K562 (cell line): Measurements from ENCODE around the gene ZNF473. TPM values are rescaled to one million over a fixed set of nuclear protein-coding genes. Genes with fewer than 3 reads are reported as not detected.

Experiments used
- CREB1 ChIP-seq, 2 experiments: sonication (generic) in 1 of 2; formaldehyde crosslinking in 1 of 2; IDR thresholded peaks; 2 replicates each; pipeline versions ENCODE4 v1.6.1 to v1.8.0; 2012 to 2022; ENCODE audit warnings: inconsistent platforms in 1 of 2, mild to moderate bottlenecking in 1 of 2, missing genetic modification reagents in 1 of 2, moderate library complexity in 1 of 2
- E2F8 ChIP-seq: fragments of 450-650 bp; IDR thresholded peaks from 2 replicates; pipeline ENCODE4 v1.7.1; 2018; ENCODE audit warnings: mild to moderate bottlenecking, low read depth; ENCODE audit not compliant: partially characterized antibody
- ELF1 ChIP-seq: fragments of 200-800 bp; sonication (Bioruptor generic); IDR thresholded peaks from 2 replicates; pipeline ENCODE4 v1.6.1; 2016; ENCODE audit warnings: missing genetic modification characterization, missing compliant biosample characterization
- ELF2 ChIP-seq: fragments of 250-450 bp; sonication (Bioruptor Pico); IDR thresholded peaks from 2 replicates; pipeline ENCODE4 v1.5.0; 2021; ENCODE audit warnings: mild to moderate bottlenecking
- FOXA3 ChIP-seq, 2 experiments: fragments of 450-650 bp in 1 of 2; sonication (generic) in 1 of 2; formaldehyde crosslinking; IDR thresholded peaks in 1 of 2; conservative IDR thresholded peaks in 1 of 2; 2 replicates each; pipeline versions ENCODE4 v1.4.0 to v1.8.0; 2020 to 2022; ENCODE audit warnings: mild to moderate bottlenecking in 2 of 2, missing genetic modification reagents in 1 of 2
- HDAC8 ChIP-seq: fragments of 450-650 bp; IDR thresholded peaks from 2 replicates; pipeline ENCODE4 v1.6.1; 2016; ENCODE audit warnings: mild to moderate bottlenecking, missing genetic modification characterization, moderate library complexity, missing compliant biosample characterization
- MGA ChIP-seq: fragments of 450-650 bp; IDR thresholded peaks from 2 replicates; pipeline ENCODE4 v1.6.1; 2016; ENCODE audit warnings: mild to moderate bottlenecking, moderate library complexity
- POLR2A ChIP-seq: fragments of 450-650 bp; conservative IDR thresholded peaks from 2 replicates; pipeline ENCODE4 v1.6.1; 2016
- PTTG1 ChIP-seq: fragments of 450-650 bp; IDR thresholded peaks from 2 replicates; pipeline ENCODE4 v1.6.1; 2016; ENCODE audit warnings: low read depth, mild to moderate bottlenecking, missing genetic modification characterization, missing compliant biosample characterization
- RBBP5 ChIP-seq: fragments of 200-600 bp; sonication (generic); IDR thresholded peaks from 2 replicates; pipeline ENCODE4 v1.6.1; 2012; ENCODE audit warnings: borderline replicate concordance, mild to moderate bottlenecking, low read length, control low read depth, inconsistent platforms; ENCODE audit not compliant: insufficient read depth, poor library complexity, severe bottlenecking
- polyA plus RNA-seq, 8 experiments: library from polyadenylated mRNA; depleted of rRNA in 4 of 8; stranded (reverse) in 5 of 8; unstranded in 3 of 8; fragments of >200 nt; fragmentation: Nextera tagmentation in 2 of 8; fragmentation: Illumina TruSeq in 1 of 8; extraction: Ambion mirVana in 2 of 8; extraction: Trizol in 1 of 8; gene quantifications; 2 replicates each; pipeline versions ENCODE4 v1.2.1 to v1.2.3, GENCODE V29; 2011 to 2014; ENCODE audit warnings: inconsistent platforms in 1 of 8, missing spikeins in 1 of 8
- total RNA-seq, 7 experiments: library from RNA; depleted of rRNA in 6 of 7; stranded (reverse); fragments of >200 nt in 6 of 7; fragmentation: Illumina TruSeq in 2 of 7; extraction: Trizol in 2 of 7; gene quantifications; 2 replicates each; pipeline versions ENCODE4 v1.2.1 to v1.2.3, GENCODE V29; 2011 to 2021; ENCODE audit warnings: low replicate concordance in 1 of 7

Gene ZNF473
- total and polyA plus RNA-seq, 9 of the 15 experiments (the other 6 are each of a cell fraction or from before 2014, with no cell fraction given): 8.2 to 34.0 (median 28.5) TPM

GRCh38 chr19:50025794-50026549, at the start of gene ZNF473 (continued):
- peak; percentile 100 for TF ChIP-seq MGA
- TF ChIP-seq POLR2A: peak; percentile 88
- peak in 1 of 2 experiments; percentile 83; a peak in 1 of 4 replicates for TF ChIP-seq FOXA3 (CRISPR knock-in tag; conservative IDR thresholded peaks at IDR 0.05 in 1 of 2, IDR thresholded peaks at IDR 0.05 in 1 of 2)
- peak; percentile 84 for TF ChIP-seq RBBP5
- peak; percentile 30; the same call in 1 of the 2 replicates for TF ChIP-seq HDAC8 (tag)
- peak; percentile 90 for TF ChIP-seq ELF1 (tag)
- TF ChIP-seq E2F8: peak; percentile 61
- no peak for TF ChIP-seq PTTG1
- TF ChIP-seq ELF2: peak; percentile 40; the same call in 1 of the 2 replicates
- peak; percentile 58 for TF ChIP-seq CREB1 (IDR thresholded peaks at IDR 0.05)
- TF ChIP-seq CREB1 (CRISPR knock-in tag; IDR thresholded peaks at IDR 0.05): peak; percentile 82
